ENCODE data around the gene TAS2R5. TPM values are rescaled to one million over a fixed set of nuclear protein-coding genes. Genes with fewer than 3 reads are reported as not detected.

The TAS2R5 gene, protein sequence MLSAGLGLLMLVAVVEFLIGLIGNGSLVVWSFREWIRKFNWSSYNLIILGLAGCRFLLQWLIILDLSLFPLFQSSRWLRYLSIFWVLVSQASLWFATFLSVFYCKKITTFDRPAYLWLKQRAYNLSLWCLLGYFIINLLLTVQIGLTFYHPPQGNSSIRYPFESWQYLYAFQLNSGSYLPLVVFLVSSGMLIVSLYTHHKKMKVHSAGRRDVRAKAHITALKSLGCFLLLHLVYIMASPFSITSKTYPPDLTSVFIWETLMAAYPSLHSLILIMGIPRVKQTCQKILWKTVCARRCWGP
- total RNA-seq: 1.1 TPM in 1 of 2 replicates, not detected in the other

GRCh38 chr7:141789917-141790316, at the start of gene TAS2R5:
TSS of gene TAS2R5 (plus strand) at chr7:141790217. CDS start at chr7:141790362, 145 bp downstream.

GRCh38 chr7:141763797-141764196, 26.2 kb upstream of the TAS2R5 start, which contains the start of gene TAS2R3:
TSS of gene TAS2R3 (plus strand) at chr7:141764097. CDS start at chr7:141764159, 62 bp downstream.

DNA sequence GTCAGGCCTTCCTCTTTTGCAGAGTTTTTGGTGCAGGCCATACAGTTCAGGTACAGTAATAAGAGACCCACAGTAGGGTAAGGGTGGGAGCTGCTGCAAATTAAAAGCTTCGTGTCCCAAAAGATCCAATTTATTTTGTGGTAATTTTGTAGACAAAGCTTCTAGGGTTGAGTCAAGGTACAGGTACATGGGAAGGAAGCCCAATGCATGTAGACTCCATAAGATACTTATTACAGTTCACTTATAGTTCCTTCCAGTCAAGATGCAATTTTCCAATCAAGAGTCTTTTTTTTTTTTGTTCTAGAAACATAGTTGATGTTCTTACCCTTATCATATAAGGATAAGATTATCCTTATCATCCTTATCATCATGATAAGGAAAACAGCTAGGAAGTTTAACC, 13.6 kb upstream of the TAS2R5 start, which contains the start of gene TAS2R4:
Gene TAS2R4 (plus strand): TSS at position 301 of the 400 bp plus-strand sequence. CDS start 1,815 bp downstream, outside the sequence.

Other genes with a start within 250 kb of the TAS2R5 start
- gene AGK, start 238.8 kb upstream of the TAS2R5 start, total RNA-seq: 21.0 and 31.8 TPM in 2 replicates
- gene DENND11, start 88.1 kb upstream of the TAS2R5 start, total RNA-seq: 5.4 and 6.5 TPM in 2 replicates
- gene WEE2, start 81.9 kb upstream of the TAS2R5 start, total RNA-seq: not detected in 2 replicates
- 98.1 and 140 TPM in 2 replicates for gene SSBP1, start 51.9 kb upstream of the TAS2R5 start, total RNA-seq
- 0.25 TPM in 1 of 2 replicates, not detected in the other for gene TAS2R3, start 26.1 kb upstream of the TAS2R5 start, total RNA-seq
- 0.25 TPM in 1 of 2 replicates, not detected in the other for gene TAS2R4, start 13.5 kb upstream of the TAS2R5 start, total RNA-seq
- gene PRSS37, start 51.3 kb downstream of the TAS2R5 start, total RNA-seq: not detected in 2 replicates
- gene OR9A4, start 126.2 kb downstream of the TAS2R5 start, total RNA-seq: not detected in 2 replicates
- gene CLEC5A, start 156.8 kb downstream of the TAS2R5 start, total RNA-seq: not detected in 2 replicates
- not detected in 2 replicates for gene TAS2R38, start 183.6 kb downstream of the TAS2R5 start, total RNA-seq
- gene MGAM, start 205.7 kb downstream of the TAS2R5 start, total RNA-seq: under 0.01 and 0.13 TPM in 2 replicates